ENCODE measurements around the gene MGAT4B. TPM values are rescaled to one million over a fixed set of nuclear protein-coding genes. Genes with fewer than 3 reads are reported as not detected.
A peak's percentile ranks its signal among the peaks of the same experiment; 100 is the strongest.

The MGAT4B gene
- 34.4 TPM for total RNA-seq
- polyA plus RNA-seq (ENCODE audit: insufficient read depth in 1 of 8, insufficient read length in 8 of 8, low replicate concordance in 1 of 8): 10 to 100 TPM; 66.8 to 83.8 (median 73.2) TPM
- long read RNA-seq, donor 1, partial matches to known transcripts: 127 of 137 reads
- long read RNA-seq, donor 1, other reads (novel, unspliced or antisense): 6 of 137 reads
- long read RNA-seq, donor 2, partial matches to known transcripts: 0 of 1 reads
- long read RNA-seq, donor 2, other reads (novel, unspliced or antisense): 0 of 1 reads
- long read RNA-seq, donor 3, transcript MGAT4B-201 (15 exons, 2,446 nt): major isoform, 10 of 10 reads
- long read RNA-seq, donor 3, partial matches to known transcripts: 0 of 10 reads
- long read RNA-seq, donor 3, other reads (novel, unspliced or antisense): 0 of 10 reads
- long read RNA-seq, donor 4, partial matches to known transcripts: 0 of 3 reads
- long read RNA-seq, donor 4, other reads (novel, unspliced or antisense): 0 of 3 reads
- long read RNA-seq, donor 5, transcript MGAT4B-201 (15 exons, 2,446 nt): major isoform, 13 of 20 reads
- long read RNA-seq, donor 5, partial matches to known transcripts: 6 of 20 reads
- long read RNA-seq, donor 5, other reads (novel, unspliced or antisense): 0 of 20 reads
- long read RNA-seq, donor 6, transcript MGAT4B-201 (15 exons, 2,446 nt): major isoform, 11 of 47 reads
- long read RNA-seq, donor 6, partial matches to known transcripts: 9 of 47 reads
- long read RNA-seq, donor 6, other reads (novel, unspliced or antisense): 27 of 47 reads
- long read RNA-seq, donor 7, partial matches to known transcripts: 0 of 4 reads
- long read RNA-seq, donor 7, other reads (novel, unspliced or antisense): 0 of 4 reads
- long read RNA-seq, donor 8, partial matches to known transcripts: 240 of 253 reads
- long read RNA-seq, donor 8, other reads (novel, unspliced or antisense): 13 of 253 reads
- long read RNA-seq, donor 9, transcript MGAT4B-201 (15 exons, 2,446 nt): major isoform, 6 of 30 reads
- long read RNA-seq, donor 9, partial matches to known transcripts: 11 of 30 reads
- long read RNA-seq, donor 9, other reads (novel, unspliced or antisense): 12 of 30 reads
- long read RNA-seq, donor 10, transcript MGAT4B-201 (15 exons, 2,446 nt): major isoform, 5 of 276 reads
- long read RNA-seq, donor 10, partial matches to known transcripts: 259 of 276 reads
- long read RNA-seq, donor 10, other reads (novel, unspliced or antisense): 11 of 276 reads
- long read RNA-seq, donor 11, transcript MGAT4B-201 (15 exons, 2,446 nt): major isoform, 5 of 7 reads
- long read RNA-seq, donor 11, partial matches to known transcripts: 0 of 7 reads
- long read RNA-seq, donor 11, other reads (novel, unspliced or antisense): 0 of 7 reads

- peak within 1 kb of the TSS; percentile 79 for H3K27ac ChIP-seq (ENCODE audit: low read length)
- no peaks in the 10 kb centered on the region for H3K27me3 ChIP-seq (ENCODE audit: control insufficient read depth, insufficient read depth, low read length)
- peak; percentile 92 for DNase-seq
- peaks cover under 1% of the 10 kb centered on the region for H3K36me3 ChIP-seq (ENCODE audit: control insufficient read depth, insufficient read depth, low read length)
- no peaks in the 10 kb centered on the region for H3K9me3 ChIP-seq (replicated peaks; ENCODE audit: control insufficient read depth, low read depth, low read length)
- peak within 1 kb of the TSS; percentile 69 for H3K4me3 ChIP-seq (ENCODE audit: low read length)
- under 1% methylated on average over 91 of the region's 108 CpGs for WGBS (ENCODE audit: insufficient coverage)
- H3K4me1 ChIP-seq (ENCODE audit: control insufficient read depth, insufficient read depth, low read length): peaks cover 27% of the 10 kb centered on the region
Measured at GRCh38 chr5:179806250-179807048, at the start of gene MGAT4B. MGAT4B (minus strand) TSS chr5:179806866; CDS start chr5:179806583, 283 bp downstream.

DNA sequence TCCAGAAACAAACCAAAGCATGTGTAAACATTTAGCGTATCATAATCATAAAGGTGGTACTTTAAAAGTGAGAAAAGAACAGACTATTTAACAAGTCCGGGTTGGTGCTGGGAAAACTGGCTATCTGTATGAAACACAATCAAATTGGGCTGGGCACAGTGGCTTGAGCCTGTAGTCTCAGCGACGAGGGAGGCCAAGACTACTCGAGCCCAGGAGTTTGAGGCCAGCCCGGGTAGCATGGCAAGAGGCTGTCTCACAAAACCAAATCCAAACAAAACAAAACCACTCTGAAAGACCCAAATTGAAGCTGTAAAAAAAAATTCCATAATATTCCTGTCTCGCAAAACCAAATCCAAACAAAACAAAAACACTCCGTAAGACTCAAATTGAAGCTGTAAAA, 47.7 kb upstream of the MGAT4B start:
- 89% methylated on average over 4 of the region's 8 CpGs for WGBS (ENCODE audit: insufficient coverage)
- DNase-seq: no peak
- H3K27me3 ChIP-seq (ENCODE audit: control insufficient read depth, insufficient read depth, low read length): no peaks in the 10 kb centered on the region

DNA sequence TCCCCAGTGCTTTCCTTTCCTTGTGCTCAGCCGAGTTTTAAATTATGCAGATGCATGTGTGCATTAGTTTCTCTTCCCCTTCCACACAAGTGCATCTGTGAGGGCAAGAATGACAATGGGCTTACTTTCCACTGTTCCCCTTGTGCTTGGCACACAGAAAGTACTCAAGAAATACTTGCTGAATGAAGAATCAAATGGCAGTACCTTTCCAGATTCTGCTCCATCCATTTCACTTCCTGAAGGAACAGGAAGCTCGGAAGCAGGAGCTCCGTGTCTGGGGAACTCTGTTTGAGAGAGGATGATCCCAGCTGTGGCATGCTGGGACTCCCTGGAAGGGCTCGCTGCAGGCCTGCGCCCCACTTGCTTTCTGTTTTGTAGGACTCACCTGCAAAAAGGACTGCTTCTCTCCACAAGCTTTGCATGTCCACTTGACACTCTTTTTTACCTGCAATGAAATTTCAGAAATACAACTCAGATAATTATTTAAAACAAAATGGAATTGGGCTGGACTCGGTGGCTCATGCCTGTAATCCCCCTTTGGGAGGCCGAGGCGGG, 46.4 kb upstream of the MGAT4B start:
- DNase-seq: peak; percentile 53
- Histone ChIP-seq H3K4me1 (ENCODE audit: control insufficient read depth, insufficient read depth, low read length) (peaks cover 2% of the 10 kb centered on the region), H3K27ac (ENCODE audit: low read length) (no peak overlapping the region), H3K27me3 (ENCODE audit: control insufficient read depth, insufficient read depth, low read length) (no peaks in the 10 kb centered on the region), H3K9me3 (replicated peaks; ENCODE audit: control insufficient read depth, low read depth, low read length) (no peaks in the 10 kb centered on the region), H3K36me3 (ENCODE audit: control insufficient read depth, insufficient read depth, low read length) (peaks cover 33% of the 10 kb centered on the region), H3K4me3 (ENCODE audit: low read length) (no peak overlapping the region)
- 80% methylated on average over 1 of the region's 8 CpGs for WGBS (ENCODE audit: insufficient coverage)

More for the DNA sequence above, 47.7 kb upstream of the MGAT4B start:
- H3K4me3 ChIP-seq (ENCODE audit: low read length): no peak overlapping the region
- peaks cover 26% of the 10 kb centered on the region for H3K36me3 ChIP-seq (ENCODE audit: control insufficient read depth, insufficient read depth, low read length)
- peaks cover 4% of the 10 kb centered on the region for H3K4me1 ChIP-seq (ENCODE audit: control insufficient read depth, insufficient read depth, low read length)
- H3K9me3 ChIP-seq (replicated peaks; ENCODE audit: control insufficient read depth, low read depth, low read length): no peaks in the 10 kb centered on the region
- no peak overlapping the region for H3K27ac ChIP-seq (ENCODE audit: low read length)

DNA sequence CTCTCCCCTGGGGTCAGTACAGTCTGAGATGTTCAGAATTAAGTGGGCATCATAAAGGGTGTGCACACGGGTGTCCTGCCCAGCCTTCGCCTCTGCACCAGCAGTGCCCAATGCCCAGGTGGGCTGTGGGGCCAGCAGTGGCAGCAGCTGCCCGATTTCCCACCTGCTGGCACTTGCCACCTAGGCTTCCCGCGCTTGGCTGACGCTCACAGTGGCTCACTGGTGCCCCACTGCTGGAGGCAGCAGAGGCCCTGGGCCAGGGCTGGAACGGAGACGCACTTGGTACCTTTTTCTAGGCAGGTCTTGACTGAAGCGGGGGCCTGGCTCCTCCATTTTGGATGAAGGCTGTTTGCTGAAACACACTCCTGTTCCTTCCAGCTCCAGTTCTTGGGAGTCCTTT, 35.0 kb upstream of the MGAT4B start:
- WGBS (ENCODE audit: insufficient coverage): 92% methylated on average over 5 of the region's 9 CpGs
- H3K36me3 ChIP-seq (ENCODE audit: control insufficient read depth, insufficient read depth, low read length): peaks cover 74% of the 10 kb centered on the region
- H3K4me3 ChIP-seq (ENCODE audit: low read length): no peak overlapping the region

GRCh38 chr5:179840766-179841165, 34.1 kb upstream of the MGAT4B start:
- Histone ChIP-seq H3K4me3 (ENCODE audit: low read length) (no peak overlapping the region), H3K27me3 (ENCODE audit: control insufficient read depth, insufficient read depth, low read length) (no peaks in the 10 kb centered on the region), H3K27ac (ENCODE audit: low read length) (no peak overlapping the region), H3K36me3 (ENCODE audit: control insufficient read depth, insufficient read depth, low read length) (peaks cover 74% of the 10 kb centered on the region), H3K9me3 (replicated peaks; ENCODE audit: control insufficient read depth, low read depth, low read length) (peaks cover 1% of the 10 kb centered on the region), H3K4me1 (ENCODE audit: control insufficient read depth, insufficient read depth, low read length) (no peaks in the 10 kb centered on the region)
- DNase-seq: no peak
- 82% methylated on average over 15 of the region's 17 CpGs for WGBS (ENCODE audit: insufficient coverage)

More for the DNA sequence above, 35.0 kb upstream of the MGAT4B start:
- Histone ChIP-seq H3K9me3 (replicated peaks; ENCODE audit: control insufficient read depth, low read depth, low read length) (peaks cover 4% of the 10 kb centered on the region), H3K4me1 (ENCODE audit: control insufficient read depth, insufficient read depth, low read length) (no peaks in the 10 kb centered on the region), H3K27me3 (ENCODE audit: control insufficient read depth, insufficient read depth, low read length) (no peaks in the 10 kb centered on the region), H3K27ac (ENCODE audit: low read length) (no peak overlapping the region)
- no peak for DNase-seq

DNA sequence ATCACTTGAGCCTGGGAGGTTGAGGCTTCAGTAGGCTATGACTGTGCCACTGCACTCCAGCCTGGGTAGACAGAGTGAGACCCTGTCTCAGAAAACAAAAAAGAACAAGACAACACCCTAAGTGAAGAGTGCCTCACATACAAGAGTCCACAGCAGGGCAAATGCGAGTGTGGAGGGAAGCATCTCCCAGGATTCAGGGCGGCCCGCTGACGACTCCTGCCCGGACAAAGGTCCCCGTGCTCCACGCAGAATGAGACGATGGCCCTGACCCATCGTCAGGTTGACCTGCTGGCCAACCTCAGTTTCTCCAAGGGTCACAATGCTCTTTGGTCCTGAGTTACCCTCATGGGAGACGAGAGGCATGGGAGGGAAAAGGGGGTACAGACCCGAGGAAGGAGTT, 33.7 kb upstream of the MGAT4B start:
- WGBS (ENCODE audit: insufficient coverage): 93% methylated on average over 8 of the region's 11 CpGs
- no peak overlapping the region for H3K4me3 ChIP-seq (ENCODE audit: low read length)
- H3K27me3 ChIP-seq (ENCODE audit: control insufficient read depth, insufficient read depth, low read length): no peaks in the 10 kb centered on the region
- peaks cover 71% of the 10 kb centered on the region for H3K36me3 ChIP-seq (ENCODE audit: control insufficient read depth, insufficient read depth, low read length)
- DNase-seq: no peak
- no peaks in the 10 kb centered on the region for H3K4me1 ChIP-seq (ENCODE audit: control insufficient read depth, insufficient read depth, low read length)
- H3K9me3 ChIP-seq (replicated peaks; ENCODE audit: control insufficient read depth, low read depth, low read length): no peaks in the 10 kb centered on the region
- no peak overlapping the region for H3K27ac ChIP-seq (ENCODE audit: low read length)

GRCh38 chr5:179839328-179840256, 32.9 kb upstream of the MGAT4B start:
- no peak for DNase-seq
- Histone ChIP-seq H3K4me3 (ENCODE audit: low read length) (no peak overlapping the region), H3K27ac (ENCODE audit: low read length) (no peak overlapping the region), H3K36me3 (ENCODE audit: control insufficient read depth, insufficient read depth, low read length) (peaks cover 71% of the 10 kb centered on the region), H3K9me3 (replicated peaks; ENCODE audit: control insufficient read depth, low read depth, low read length) (no peaks in the 10 kb centered on the region), H3K4me1 (ENCODE audit: control insufficient read depth, insufficient read depth, low read length) (no peaks in the 10 kb centered on the region), H3K27me3 (ENCODE audit: control insufficient read depth, insufficient read depth, low read length) (no peaks in the 10 kb centered on the region)
- WGBS (ENCODE audit: insufficient coverage): 96% methylated on average over 8 of the region's 16 CpGs

DNA sequence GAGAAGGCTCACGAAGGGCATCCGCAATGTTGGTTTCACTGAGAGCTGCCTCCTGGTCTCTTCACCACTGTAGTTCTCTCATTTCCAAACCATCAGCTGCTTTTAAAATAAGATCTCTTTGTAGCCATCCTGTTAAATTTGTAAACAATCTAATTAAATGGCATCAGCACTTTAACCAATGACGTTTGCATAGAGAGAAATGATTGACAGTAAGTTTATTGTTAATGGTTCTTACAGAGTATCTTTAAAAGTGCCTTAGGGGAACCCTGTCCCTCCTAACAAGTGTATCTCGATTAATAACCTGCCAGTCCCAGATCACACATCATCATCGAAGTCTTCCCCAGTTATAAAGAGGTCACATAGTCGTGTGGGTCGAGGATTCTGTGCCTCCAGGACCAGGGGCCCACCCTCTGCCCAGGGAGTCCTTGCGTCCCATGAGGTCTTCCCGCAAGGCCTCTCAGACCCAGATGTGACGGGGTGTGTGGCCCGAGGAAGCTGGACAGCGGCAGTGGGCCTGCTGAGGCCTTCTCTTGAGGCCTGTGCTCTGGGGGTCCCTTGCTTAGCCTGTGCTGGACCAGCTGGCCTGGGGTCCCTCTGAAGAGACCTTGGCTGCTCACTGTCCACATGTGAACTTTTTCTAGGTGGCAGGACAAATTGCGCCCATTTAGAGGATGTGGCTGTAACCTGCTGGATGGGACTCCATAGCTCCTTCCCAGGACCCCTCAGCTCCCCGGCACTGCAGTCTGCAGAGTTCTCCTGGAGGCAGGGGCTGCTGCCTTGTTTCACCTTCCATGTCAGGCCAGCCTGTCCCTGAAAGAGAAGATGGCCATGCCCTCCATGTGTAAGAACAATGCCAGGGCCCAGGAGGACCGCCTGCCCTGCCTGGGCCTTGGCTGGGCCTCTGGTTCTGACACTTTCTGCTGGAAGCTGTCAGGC, 30.7 kb upstream of the MGAT4B start:
- WGBS (ENCODE audit: insufficient coverage): 93% methylated on average over 12 of the region's 15 CpGs

More for the DNA sequence above, 30.7 kb upstream of the MGAT4B start:
- Histone ChIP-seq H3K27me3 (ENCODE audit: control insufficient read depth, insufficient read depth, low read length) (no peaks in the 10 kb centered on the region), H3K27ac (ENCODE audit: low read length) (no peak overlapping the region), H3K36me3 (ENCODE audit: control insufficient read depth, insufficient read depth, low read length) (peaks cover 77% of the 10 kb centered on the region), H3K9me3 (replicated peaks; ENCODE audit: control insufficient read depth, low read depth, low read length) (no peaks in the 10 kb centered on the region), H3K4me3 (ENCODE audit: low read length) (no peak overlapping the region), H3K4me1 (ENCODE audit: control insufficient read depth, insufficient read depth, low read length) (no peaks in the 10 kb centered on the region)
- DNase-seq: no peak
